ENCODE data around the gene C16orf87. TPM values are rescaled to one million over a fixed set of nuclear protein-coding genes. Genes with fewer than 3 reads are reported as not detected.

C16orf87 gene
- polyA plus RNA-seq (2011; rRNA removed) (10.1 and 17.1 TPM in 2 replicates), polyA plus RNA-seq (2017; fragmentation: RNase III; extraction: RNeasy Plus Mini Kit Qiagen cat#74134 plus additional on column Dnase treatment) (10.0 to 10.8 TPM (median 10.3 TPM) in 3 replicates), polyA minus RNA-seq (2011; rRNA and poly(A)+ RNA removed) (4.7 and 5.4 TPM in 2 replicates)
- polyA plus RNA-seq (2012; cell fraction: cytosol; rRNA removed), result 3.1 and 3.6 TPM in 2 replicates
- 1.2 and 1.6 TPM in 2 replicates for polyA plus RNA-seq (2012; cell fraction: nucleus; rRNA removed)

- Histone ChIP-seq H3K9me3 (no peaks in the 10 kb centered on the region), H3K27ac (peak within 1 kb of the TSS; percentile 91 to 94), H3K4me2 (peak within 1 kb of the TSS; percentile 80), H3K4me1 (peaks cover 41% of the 10 kb centered on the region), H3K4me3 (peak within 1 kb of the TSS; percentile 80)
- ChIA-PET CTCF (interaction anchor here (1.8 kb wide), 1 partner anchor 77 kb away, joined by 5 read pairs; no protein-coding TSS in a partner anchor), POLR2A (interaction anchor here (0.5 to 1.9 kb wide), 4 partner anchors 14 to 53 kb away, joined by 3 to 6 read pairs (median 4); partner anchors contain the start of gene GPT2)
- TF ChIP-seq TP53 (CRISPR knock-in tag; IDR thresholded peaks at IDR 0.05), result no peak
- no peak for TF ChIP-seq ZFP36 (IDR thresholded peaks at IDR 0.05; ENCODE audit: borderline replicate concordance, partially characterized antibody)
- TF ChIP-seq MAX (IDR thresholded peaks at IDR 0.05), result peak; percentile 20
- no peak for TF ChIP-seq EP300 (IDR thresholded peaks at IDR 0.05)
- peak; percentile 48; the same call in 1 of the 2 replicates for TF ChIP-seq MYC (IDR thresholded peaks at IDR 0.05; ENCODE audit: borderline replicate concordance, low read length)
- 0 out of 2 replicates have a peak, but pooled peaks have one; percentile 48 for TF ChIP-seq PBX3 (IDR thresholded peaks at IDR 0.05)
- TF ChIP-seq ATOH8 (CRISPR knock-in tag; IDR thresholded peaks at IDR 0.05; ENCODE audit: low read depth), result no peak
- peak; percentile 48; the same call in 1 of the 2 replicates for TF ChIP-seq KDM5A (IDR thresholded peaks at IDR 0.05)
- no peak for TF ChIP-seq CEBPB (IDR thresholded peaks at IDR 0.05)
- peak; percentile 67 for TF ChIP-seq POLR2A (IDR thresholded peaks at IDR 0.05; ENCODE audit: low read length)
- peak; percentile 72 for TF ChIP-seq PHF8 (IDR thresholded peaks at IDR 0.05; ENCODE audit: borderline replicate concordance, low read depth)
- peak in 1 of 2 experiments; percentile 61; a peak in 3 of 5 replicates for TF ChIP-seq JUN (IDR thresholded peaks at IDR 0.05)
- ATAC-seq (peak; percentile 97 to 98), FAIRE-seq (no peak), DNase-seq (ENCODE audit: low read depth in 1 of 2, low spot score in 1 of 2) (peak; percentile 94 to 96)
- 3% methylated on average over 11 of the region's 94 CpGs for WGBS (ENCODE audit: missing lambda C conversion rate)
Observed at GRCh38 chr16:46830902-46831647, at the start of gene C16orf87. C16orf87 (minus strand) TSS chr16:46831180; CDS start chr16:46831149, 31 bp downstream.

GRCh38 chr16:46875243-46875642, 44.3 kb upstream of the C16orf87 start:
- Histone ChIP-seq H3K4me2 (no peak overlapping the region), H3K4me1 (peaks cover 20% of the 10 kb centered on the region; the same call in 2 of the 3 replicates), H3K4me3 (no peak overlapping the region), H3K27ac (no peak overlapping the region), H3K9me3 (no peaks in the 10 kb centered on the region)
- 85% methylated on average over 8 of the region's 8 CpGs for WGBS (ENCODE audit: missing lambda C conversion rate)
- no peak for DNase-seq (ENCODE audit: low read depth in 1 of 2, low spot score in 1 of 2)
- ChIA-PET POLR2A (no interaction called here), CTCF (interaction anchor here (0.7 to 2.7 kb wide), 6 partner anchors 10 to 214 kb away, joined by 3 to 11 read pairs (median 4); no protein-coding TSS in a partner anchor)
- ATAC-seq, result no peak
- FAIRE-seq, result no peak
- TF ChIP-seq RCOR1 (IDR thresholded peaks at IDR 0.05; ENCODE audit: low read depth, low read length), result no peak

GRCh38 chr16:46873201-46873600, 42.2 kb upstream of the C16orf87 start:
- FAIRE-seq, result no peak
- Histone ChIP-seq H3K4me1 (peaks cover 20% of the 10 kb centered on the region; the same call in 2 of the 3 replicates), H3K27ac (no peak overlapping the region), H3K4me2 (no peak overlapping the region), H3K9me3 (no peaks in the 10 kb centered on the region), H3K4me3 (no peak overlapping the region)
- DNase-seq (ENCODE audit: low read depth in 1 of 2, low spot score in 1 of 2), result no peak
- ChIA-PET CTCF (interaction anchor here (1.1 to 2.7 kb wide), 2 partner anchors 13 to 19 kb away, joined by 3 to 11 read pairs; no protein-coding TSS in a partner anchor), POLR2A (no interaction called here)
- 67% methylated on average over 3 of the region's 3 CpGs for WGBS (ENCODE audit: missing lambda C conversion rate)
- ATAC-seq, result no peak
- no peak for TF ChIP-seq POLR2A (IDR thresholded peaks at IDR 0.05; ENCODE audit: low read length)
- TF ChIP-seq NPAS2 (CRISPR knock-in tag; IDR thresholded peaks at IDR 0.05; ENCODE audit: borderline replicate concordance), result no peak
- TF ChIP-seq KDM1A (IDR thresholded peaks at IDR 0.05; ENCODE audit: low read depth), result no peak
- no peak for TF ChIP-seq MAZ (IDR thresholded peaks at IDR 0.05; ENCODE audit: borderline replicate concordance, low read depth, low read length)
- no peak for TF ChIP-seq CHD2 (IDR thresholded peaks at IDR 0.05; ENCODE audit: low read length, partially characterized antibody)
- TF ChIP-seq RFX5 (IDR thresholded peaks at IDR 0.05), result no peak
- TF ChIP-seq HOXA7 (CRISPR knock-in tag; IDR thresholded peaks at IDR 0.05), result no peak
- no peak for TF ChIP-seq ATOH8 (CRISPR knock-in tag; IDR thresholded peaks at IDR 0.05; ENCODE audit: low read depth)
- no peak for TF ChIP-seq HES2 (IDR thresholded peaks at IDR 0.05)
- TF ChIP-seq CHD4 (IDR thresholded peaks at IDR 0.05; ENCODE audit: borderline replicate concordance), result no peak
- no peak for TF ChIP-seq NR3C1 (IDR thresholded peaks at IDR 0.05)
- TF ChIP-seq ZFP36 (IDR thresholded peaks at IDR 0.05; ENCODE audit: borderline replicate concordance, partially characterized antibody), result no peak
